H9 (cell line): Measurements from ENCODE around the gene TCEAL8. TPM values are rescaled to one million over a fixed set of nuclear protein-coding genes. Genes with fewer than 3 reads are reported as not detected.

Experiments used
- DNase-seq: peaks from one replicate; pipeline ENCODE4 v3.0.0-alpha.2; 2017
- H2AFZ ChIP-seq: one replicate; pipeline ENCODE4 v1.6.1; 2013; ENCODE audit warnings: mild to moderate bottlenecking, low read length, control low read depth, moderate library complexity
- H2AK5ac ChIP-seq: 2 replicates; pipeline ENCODE4 v1.6.1; 2013; ENCODE audit warnings: low read length, control low read depth, mixed read lengths; ENCODE audit not compliant: insufficient read length
- H2BK120ac ChIP-seq: one replicate; pipeline ENCODE4 v1.6.1; 2013; ENCODE audit warnings: low read depth, mild to moderate bottlenecking, low read length, control low read depth, inconsistent platforms; ENCODE audit not compliant: poor library complexity, severe bottlenecking
- H2BK12ac ChIP-seq: 2 replicates; pipeline ENCODE4 v1.6.1; 2013; ENCODE audit warnings: low read length, control low read depth, mixed read lengths, low read depth; ENCODE audit not compliant: insufficient read length
- H2BK15ac ChIP-seq: 2 replicates; pipeline ENCODE4 v1.6.1; 2013; ENCODE audit warnings: low read depth, low read length, control low read depth
- H2BK20ac ChIP-seq: one replicate; pipeline ENCODE4 v1.6.1; 2013; ENCODE audit warnings: low read depth, mild to moderate bottlenecking, low read length, control low read depth, inconsistent platforms; ENCODE audit not compliant: poor library complexity, severe bottlenecking
- H2BK5ac ChIP-seq: 2 replicates; pipeline ENCODE4 v1.6.1; 2013; ENCODE audit warnings: low read length, control low read depth, mixed read lengths; ENCODE audit not compliant: insufficient read length
- H3K14ac ChIP-seq: 2 replicates; pipeline ENCODE4 v1.6.1; 2013; ENCODE audit warnings: low read length, control low read depth; ENCODE audit not compliant: insufficient read depth
- H3K18ac ChIP-seq: 2 replicates; pipeline ENCODE4 v1.6.1; 2013; ENCODE audit warnings: low read depth, mild to moderate bottlenecking, mixed read lengths, low read length, control low read depth; ENCODE audit not compliant: insufficient read length
- H3K23ac ChIP-seq: 2 replicates; pipeline ENCODE4 v1.6.1; 2013; ENCODE audit warnings: low read length, control low read depth, mixed read lengths, low read depth; ENCODE audit not compliant: insufficient read length
- H3K23me2 ChIP-seq: 2 replicates; pipeline ENCODE4 v1.6.1; 2013; ENCODE audit warnings: low read depth, mild to moderate bottlenecking, mixed read lengths, low read length, control low read depth; ENCODE audit not compliant: insufficient read length, poor library complexity, severe bottlenecking
- H3K27ac ChIP-seq: 2 replicates; pipeline ENCODE4 v1.5.1; 2013; ENCODE audit warnings: low read length, control low read depth, mixed read lengths, low read depth; ENCODE audit not compliant: insufficient read length
- H3K27me3 ChIP-seq: 2 replicates; pipeline ENCODE4 v1.6.1; 2013; ENCODE audit warnings: low read length, control low read depth, inconsistent platforms; ENCODE audit not compliant: insufficient read depth
- H3K4ac ChIP-seq: 2 replicates; pipeline ENCODE4 v1.6.1; 2013; ENCODE audit warnings: low read depth, mild to moderate bottlenecking, control low read depth, inconsistent platforms, low read length, moderate library complexity
- H3K4me1 ChIP-seq: 2 replicates; pipeline ENCODE4 v1.6.1; 2013; ENCODE audit warnings: low read length, control low read depth, inconsistent platforms; ENCODE audit not compliant: insufficient read depth
- H3K4me2 ChIP-seq: 2 replicates; pipeline ENCODE4 v1.6.1; 2013; ENCODE audit warnings: low read length, control low read depth, mixed read lengths; ENCODE audit not compliant: insufficient read length, insufficient read depth
- H3K56ac ChIP-seq: 2 replicates; pipeline ENCODE4 v1.6.1; 2013; ENCODE audit warnings: low read depth, mild to moderate bottlenecking, mixed read lengths, low read length, control low read depth; ENCODE audit not compliant: insufficient read length
- H3K79me1 ChIP-seq: 2 replicates; pipeline ENCODE4 v1.6.1; 2013; ENCODE audit warnings: low read depth, mild to moderate bottlenecking, moderate library complexity, low read length, control low read depth, inconsistent platforms; ENCODE audit not compliant: insufficient read depth, poor library complexity, severe bottlenecking
- H3K79me2 ChIP-seq: 2 replicates; pipeline ENCODE4 v1.6.1; 2013; ENCODE audit warnings: low read length, control low read depth, inconsistent platforms; ENCODE audit not compliant: insufficient read depth
- H3K9ac ChIP-seq: 2 replicates; pipeline ENCODE4 v1.6.1; 2013; ENCODE audit warnings: low read length, control low read depth, mixed read lengths; ENCODE audit not compliant: insufficient read length; ENCODE audit errors: extremely low read depth
- H3K9me3 ChIP-seq: one replicate; pipeline ENCODE4 v1.6.1; 2013; ENCODE audit warnings: low read depth, low read length, inconsistent platforms; ENCODE audit not compliant: control insufficient read depth
- H3T11ph ChIP-seq: one replicate; pipeline ENCODE4 v1.6.1; 2013; ENCODE audit warnings: mild to moderate bottlenecking, low read length, control low read depth, inconsistent platforms
- H4K20me1 ChIP-seq: one replicate; pipeline ENCODE4 v1.6.1; 2013; ENCODE audit not compliant: control insufficient read depth, insufficient read length, insufficient read depth
- H4K5ac ChIP-seq: 2 replicates; pipeline ENCODE4 v1.6.1; 2013; ENCODE audit warnings: low read depth, mild to moderate bottlenecking, mixed read lengths, low read length, control low read depth; ENCODE audit not compliant: insufficient read length
- H4K8ac ChIP-seq: replicated peaks from 2 replicates; pipeline ENCODE4 v1.6.1; 2013; ENCODE audit warnings: low read length, control low read depth, mixed read lengths, low read depth; ENCODE audit not compliant: insufficient read length
- H4K91ac ChIP-seq: 2 replicates; pipeline ENCODE4 v1.6.1; 2013; ENCODE audit warnings: low read depth, mild to moderate bottlenecking, moderate library complexity, mixed read lengths, low read length, control low read depth; ENCODE audit not compliant: insufficient read length
- H3K27ac Mint-ChIP-seq, 3 experiments: 2 replicates in 2 of 3; 3 replicates in 1 of 3; pipeline ENCODE4 v1.8.0; 2020 to 2021; ENCODE audit warnings: mixed read lengths in 3 of 3, mild to moderate bottlenecking in 1 of 3, moderate library complexity in 1 of 3
- H3K27me3 Mint-ChIP-seq: 2 replicates; pipeline ENCODE4 v1.8.0; 2021; ENCODE audit warnings: low read depth, mild to moderate bottlenecking, moderate library complexity, mixed read lengths
- H3K36me3 Mint-ChIP-seq, 3 experiments: 2 replicates in 2 of 3; 3 replicates in 1 of 3; pipeline ENCODE4 v1.8.0; 2020 to 2021; ENCODE audit warnings: low read depth in 3 of 3, mixed read lengths in 3 of 3; ENCODE audit not compliant: insufficient read depth in 1 of 3
- H3K4me1 Mint-ChIP-seq, 2 experiments: 2 replicates each; pipeline ENCODE4 v1.8.0; 2020; ENCODE audit warnings: mixed read lengths in 2 of 2
- H3K4me3 Mint-ChIP-seq, 2 experiments: 2 replicates in 1 of 2; 3 replicates in 1 of 2; pipeline ENCODE4 v1.8.0; 2020 to 2021; ENCODE audit warnings: mild to moderate bottlenecking in 2 of 2, mixed read lengths in 2 of 2, moderate library complexity in 1 of 2
- H3K9me3 Mint-ChIP-seq, 2 experiments: 2 replicates in 1 of 2; 3 replicates in 1 of 2; pipeline ENCODE4 v1.8.0; 2020; ENCODE audit warnings: mild to moderate bottlenecking in 2 of 2, mixed read lengths in 2 of 2, moderate library complexity in 1 of 2
- CTCF ChIP-seq: fragments of 200-600 bp; sonication (generic); conservative IDR thresholded peaks from 3 replicates; pipeline ENCODE4 v1.8.0; 2021; ENCODE audit warnings: antibody characterized with exemption, mild to moderate bottlenecking
- WGBS: extraction: QIAGEN DNeasy Blood & Tissue Kit; methylation state at CpG from one replicate; pipeline ENCODE4 v1.1.7; 2013; ENCODE audit warnings: missing lambda C conversion rate, low lambda C conversion rate, mixed read lengths; ENCODE audit not compliant: insufficient read length; ENCODE audit errors: extremely low coverage; 5-methylcytosine and 5-hydroxymethylcytosine counted together
- total RNA-seq: library from RNA; stranded (reverse); gene quantifications from 2 replicates; pipeline ENCODE4 v1.2.1, GENCODE V29; 2021

TCEAL8 gene
- total RNA-seq, 1 experiment from 2014 or later = 78.1 TPM

GRCh38 chrX:103249805-103250204, 5.2 kb downstream of the TCEAL8 start:
- Histone ChIP-seq H3K14ac (no peak overlapping the region), H3K79me1 (no peaks in the 10 kb centered on the region), H3K56ac (no peak overlapping the region), H2BK15ac (no peak overlapping the region), H4K91ac (no peak overlapping the region), H3K4me2 (no peak overlapping the region), H3K4me1 (0 out of 2 replicates have a peak, but pooled peaks cover 2% of the 10 kb centered on the region), H4K8ac (no peak overlapping the region), H3K9me3 (no peaks in the 10 kb centered on the region), H3K79me2 (no peaks in the 10 kb centered on the region), H3K23ac (no peak overlapping the region), H3T11ph (no peak overlapping the region), H2BK12ac (no peak overlapping the region), H3K18ac (no peak overlapping the region), H3K27me3 (no peaks in the 10 kb centered on the region), H2BK120ac (no peak overlapping the region), H2BK20ac (no peak overlapping the region), H3K27ac (no peak overlapping the region), H2AK5ac (no peak overlapping the region), H4K20me1 (no peaks in the 10 kb centered on the region), H4K5ac (no peak overlapping the region), H2AFZ (no peak overlapping the region), H3K23me2 (peaks cover 4% of the 10 kb centered on the region), H3K4ac (no peak overlapping the region), H2BK5ac (no peak overlapping the region), H3K9ac (no peak overlapping the region)
- DNase-seq = no peak
- no peak for TF ChIP-seq CTCF
- Mint-ChIP-seq H3K4me1 (peaks cover 4 to 20% of the 10 kb centered on the region in 2 experiments; a peak in 3 of 4 replicates), H3K36me3 (peaks cover 16 to 19% (median 17%) of the 10 kb centered on the region in 3 experiments), H3K27ac (no peak overlapping the region), H3K9me3 (peaks cover 2 to 47% of the 10 kb centered on the region in 2 experiments; a peak in 4 of 5 replicates), H3K27me3 (no peaks in the 10 kb centered on the region; the same call in 1 of the 2 replicates), H3K4me3 (no peak overlapping the region)
- no CpG with 5 or more reads among the region's 1 CpG for WGBS
